ENCODE data around the gene PDGFC.

DNA sequence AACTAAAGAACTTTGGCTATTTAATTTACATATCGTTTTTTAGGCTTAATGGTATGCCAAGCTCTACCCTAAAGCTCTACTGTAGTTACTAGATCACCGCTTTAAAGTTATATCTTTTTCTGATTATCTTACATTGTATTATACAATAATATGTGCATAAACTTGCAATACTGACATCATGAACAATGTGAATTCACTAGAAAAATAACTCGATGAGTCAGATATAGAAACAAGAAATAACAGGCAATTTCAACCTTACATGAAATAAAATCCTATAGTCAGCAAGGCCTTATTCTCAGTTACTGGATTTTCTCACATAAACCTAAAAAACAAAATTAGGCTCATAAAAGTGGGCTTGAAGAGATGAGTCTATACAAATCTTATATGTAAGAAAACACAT, 32.5 kb downstream of the PDGFC start:
- TF ChIP-seq GATA3 (IDR thresholded peaks at IDR 0.05; ENCODE audit: low read depth, low read length) (no peak), GATA2 (IDR thresholded peaks at IDR 0.05; ENCODE audit: low read depth, low read length) (no peak)
